Measurements from ENCODE around the gene CDCA8.

DNA sequence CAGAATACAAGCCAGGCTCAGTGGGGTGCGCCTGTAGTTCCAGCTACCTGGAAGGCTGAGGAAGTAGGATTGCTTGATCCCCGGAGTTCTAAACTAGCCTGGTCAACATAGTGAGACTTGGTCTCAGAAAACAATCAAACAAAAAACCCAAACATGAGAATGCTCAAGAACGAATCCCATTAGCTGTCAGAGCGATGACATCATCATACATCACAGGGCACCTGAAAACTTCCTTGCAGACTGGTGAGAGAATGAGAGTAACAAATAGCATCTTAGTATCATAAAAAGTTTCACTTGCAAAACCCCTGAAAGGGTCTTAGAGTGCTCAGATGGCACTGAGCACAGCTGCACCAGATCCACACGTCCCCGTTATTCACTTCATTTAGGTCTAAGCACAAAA is 21.1 kb upstream of the CDCA8 start:
- TF ChIP-seq FOSL1 (tag; conservative IDR thresholded peaks at IDR 0.05) (no peak), CBX5 (IDR thresholded peaks at IDR 0.05; ENCODE audit: borderline replicate concordance, low read depth) (no peak), THRAP3 (IDR thresholded peaks at IDR 0.05; ENCODE audit: borderline replicate concordance) (no peak)

All from K562 (cell line).